IPS-11a (cell line): Measurements from ENCODE around the gene CHTOP.

Source experiments
- H3K4me3 ChIP-seq: one replicate; pipeline ENCODE4 v1.5.1; 2013; ENCODE audit warnings: low read depth, low read length, control low read depth

CHTOP gene

DNA sequence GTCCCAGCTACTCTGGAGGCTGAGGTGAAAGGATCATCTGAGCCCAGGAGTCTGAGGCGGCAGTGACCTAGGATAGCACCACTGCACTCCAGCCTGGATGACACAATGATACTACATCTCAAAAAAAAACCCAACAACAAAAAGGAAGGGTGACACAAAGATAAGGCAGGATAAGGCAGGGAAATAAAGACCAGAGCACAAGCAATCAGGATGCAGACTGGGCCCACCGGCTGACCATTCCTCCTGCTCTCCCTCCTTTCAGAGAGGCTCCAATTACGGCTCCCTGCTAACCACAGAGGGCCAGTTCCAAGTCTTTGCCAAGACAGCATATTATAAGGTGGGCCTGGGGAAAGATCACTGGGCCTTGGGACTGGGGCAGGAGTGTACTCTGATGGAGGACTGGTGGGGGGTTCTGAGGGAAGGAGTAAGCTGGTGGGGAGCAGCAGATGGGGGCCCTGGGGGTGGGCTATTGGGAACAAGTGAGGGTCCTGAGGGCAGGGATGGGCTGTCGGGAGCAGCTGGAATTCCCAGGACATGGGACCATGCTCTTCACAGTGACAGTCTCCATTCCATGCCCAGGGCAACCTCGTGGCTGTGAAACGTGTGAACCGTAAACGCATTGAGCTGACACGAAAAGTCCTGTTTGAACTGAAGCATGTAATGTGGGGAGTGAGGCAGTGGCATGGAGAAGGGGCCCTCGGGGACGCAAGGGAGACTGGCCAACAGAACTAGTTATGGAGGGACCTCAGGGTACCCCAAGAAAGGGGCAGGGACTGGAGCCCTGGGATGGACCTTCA, 51.9 kb downstream of the CHTOP start:
- H3K4me3 ChIP-seq, result no peak overlapping the region

DNA sequence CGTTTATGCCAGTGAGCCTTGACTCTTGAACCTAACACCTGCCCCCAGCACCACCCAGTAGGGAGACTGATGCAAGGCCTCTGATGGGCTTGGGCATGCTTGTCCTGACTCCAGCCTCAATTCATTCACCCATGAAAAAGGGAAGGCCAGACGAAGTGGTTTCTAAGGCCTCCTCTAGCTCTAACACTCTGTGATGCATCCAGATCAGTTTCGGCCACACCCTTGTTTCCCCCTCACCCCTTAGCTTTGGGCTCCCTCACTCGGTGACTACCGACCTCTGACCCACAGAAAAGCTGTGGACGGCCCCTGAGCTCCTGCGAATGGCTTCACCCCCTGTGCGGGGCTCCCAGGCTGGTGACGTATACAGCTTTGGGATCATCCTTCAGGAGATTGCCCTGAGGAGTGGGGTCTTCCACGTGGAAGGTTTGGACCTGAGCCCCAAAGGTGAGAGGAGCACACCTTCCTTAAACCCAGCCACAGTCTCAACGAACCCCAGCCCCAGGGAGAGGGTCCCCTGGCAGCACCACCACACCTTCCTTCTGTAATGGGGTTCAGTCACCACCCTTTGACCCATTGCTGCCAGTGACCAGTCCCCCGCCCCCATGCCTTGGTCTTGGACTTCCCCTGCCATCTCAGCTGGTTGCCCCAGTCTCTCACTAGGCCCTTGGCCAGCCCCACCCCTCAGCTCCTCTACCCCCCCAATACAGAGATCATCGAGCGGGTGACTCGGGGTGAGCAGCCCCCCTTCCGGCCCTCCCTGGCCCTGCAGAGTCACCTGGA, 53.7 kb downstream of the CHTOP start:
- H3K4me3 ChIP-seq, result no peak overlapping the region

- no peak overlapping the region for H3K4me3 ChIP-seq
These were observed 54.4 kb downstream of the CHTOP start for GRCh38 chr1:153688276-153688675.

DNA sequence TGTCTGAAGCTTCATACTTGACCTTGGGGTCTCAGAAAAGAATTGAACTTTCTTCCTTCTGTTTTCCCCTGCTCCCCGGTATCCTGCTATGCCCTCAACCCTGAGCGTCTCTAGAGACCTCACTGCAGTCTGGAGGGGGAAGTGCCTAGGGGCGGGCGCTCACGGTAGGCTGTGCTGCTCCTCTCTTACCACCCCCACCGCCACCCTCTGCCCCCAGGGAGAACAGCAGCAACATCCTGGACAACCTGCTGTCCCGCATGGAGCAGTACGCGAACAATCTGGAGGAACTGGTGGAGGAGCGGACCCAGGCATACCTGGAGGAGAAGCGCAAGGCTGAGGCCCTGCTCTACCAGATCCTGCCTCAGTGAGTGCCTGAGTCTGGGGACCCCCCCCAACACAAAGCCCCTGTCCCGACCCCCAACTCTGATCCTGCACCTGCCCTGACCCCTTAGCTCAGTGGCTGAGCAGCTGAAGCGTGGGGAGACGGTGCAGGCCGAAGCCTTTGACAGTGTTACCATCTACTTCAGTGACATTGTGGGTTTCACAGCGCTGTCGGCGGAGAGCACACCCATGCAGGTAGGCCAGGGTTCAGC, 55.0 kb downstream of the CHTOP start:
- no peak overlapping the region for H3K4me3 ChIP-seq

DNA sequence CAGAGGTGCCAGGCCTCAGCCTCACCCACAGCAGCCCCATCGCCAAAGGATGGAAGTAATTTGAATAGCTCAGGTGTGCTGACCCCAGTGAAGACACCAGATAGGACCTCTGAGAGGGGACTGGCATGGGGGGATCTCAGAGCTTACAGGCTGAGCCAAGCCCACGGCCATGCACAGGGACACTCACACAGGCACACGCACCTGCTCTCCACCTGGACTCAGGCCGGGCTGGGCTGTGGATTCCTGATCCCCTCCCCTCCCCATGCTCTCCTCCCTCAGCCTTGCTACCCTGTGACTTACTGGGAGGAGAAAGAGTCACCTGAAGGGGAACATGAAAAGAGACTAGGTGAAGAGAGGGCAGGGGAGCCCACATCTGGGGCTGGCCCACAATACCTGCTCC, 59.6 kb downstream of the CHTOP start:
- H3K4me3 ChIP-seq, result no peak overlapping the region
